Measurements from ENCODE around the gene CNTNAP2. TPM values are rescaled to one million over a fixed set of nuclear protein-coding genes. Genes with fewer than 3 reads are reported as not detected.

The CNTNAP2 gene
- total and polyA plus RNA-seq, 2 of the 8 experiments (the other 6 are each of a cell fraction or from before 2014, with no cell fraction given), result 27.9 to 71.0 TPM

- no peaks in the 10 kb centered on the region for H3K27me3 ChIP-seq (replicated peaks in 1 of 4; ENCODE audit: control insufficient read depth in 3 of 4, extremely low read depth in 1 of 4, insufficient read depth in 3 of 4, low read length in 3 of 4)
- H3K23ac ChIP-seq (ENCODE audit: insufficient read length), result no peak overlapping the region
- no peak overlapping the region for H2AK5ac ChIP-seq (ENCODE audit: low read depth, low read length)
- H3K4ac ChIP-seq (replicated peaks; ENCODE audit: insufficient read length, low read depth, low read length), result no peak overlapping the region
- H3K4me3 ChIP-seq (ENCODE audit: extremely low read depth in 1 of 4, insufficient read depth in 2 of 4, low read depth in 3 of 4, low read length in 4 of 4), result no peak overlapping the region
- H3K36me3 ChIP-seq (ENCODE audit: control insufficient read depth in 2 of 4, insufficient read depth in 4 of 4, low read length in 3 of 4), result no peaks in the 10 kb centered on the region; a peak in 1 of 8 replicates
- no peak overlapping the region; the same call in 1 of the 2 replicates for H2BK12ac ChIP-seq (ENCODE audit: low read depth, low read length)
- H2AFZ ChIP-seq (ENCODE audit: low read length), result no peak overlapping the region
- CTCF ChIA-PET (ENCODE audit: partially characterized antibody), result interaction anchor here (0.6 to 1.9 kb wide), 43 partner anchors 9 to 772 kb away, joined by 3 to 7 read pairs (median 3); no protein-coding TSS in a partner anchor
- H3K9me3 ChIP-seq (ENCODE audit: insufficient read depth in 2 of 2, low read depth in 1 of 2, low read length in 1 of 2), result peaks cover 0 to 13% of the 10 kb centered on the region in 2 experiments; a peak in 3 of 4 replicates
- H3K79me1 ChIP-seq (ENCODE audit: low read depth, low read length), result no peaks in the 10 kb centered on the region
- H3K56ac ChIP-seq (replicated peaks; ENCODE audit: insufficient read length, low read depth, low read length), result no peak overlapping the region
- POLR2A ChIA-PET (ENCODE audit: partially characterized antibody), result interaction anchor here (1.0 kb wide), 1 partner anchor 91 kb away, joined by 3 read pairs; no protein-coding TSS in a partner anchor
- no peak overlapping the region for H4K5ac ChIP-seq (ENCODE audit: insufficient read length, low read depth, low read length)
- H2BK20ac ChIP-seq (ENCODE audit: low read length), result peak overlapping the region; percentile 87; the same call in 1 of the 2 replicates
- no peaks in the 10 kb centered on the region for H3K79me2 ChIP-seq (ENCODE audit: control insufficient read depth in 1 of 2, insufficient read depth in 2 of 2, low read length in 2 of 2)
- H4K8ac ChIP-seq (ENCODE audit: extremely low read depth, insufficient read depth, low read length), result no peak overlapping the region
- no peaks in the 10 kb centered on the region for H4K20me1 ChIP-seq (replicated peaks in 1 of 2; ENCODE audit: control insufficient read depth in 1 of 2, insufficient read depth in 2 of 2, low read length in 2 of 2)
- H3K27ac ChIP-seq (ENCODE audit: low read depth, low read length), result no peak overlapping the region
- H3K4me1 ChIP-seq (replicated peaks in 1 of 4; ENCODE audit: control insufficient read depth in 3 of 4, insufficient read depth in 4 of 4, low read length in 3 of 4), result no peaks in the 10 kb centered on the region
- no peak overlapping the region for H2BK15ac ChIP-seq (ENCODE audit: low read length)
- 76% methylated on average over 6 of the region's 6 CpGs; no CpG with 5 or more reads in 1 of the 2 experiments for WGBS, 2 experiments (ENCODE audit: extremely low coverage in 1 of 2, insufficient coverage in 1 of 2, insufficient read length in 1 of 2, insufficient replicate concordance in 2 of 2, low coverage in 1 of 2, low lambda C conversion rate in 2 of 2, missing lambda C conversion rate in 1 of 2)
- no peak overlapping the region for H2BK120ac ChIP-seq (replicated peaks; ENCODE audit: low read depth, low read length)
- no peaks in the 10 kb centered on the region for H3K23me2 ChIP-seq (ENCODE audit: low read depth, low read length)
- H4K91ac ChIP-seq (replicated peaks; ENCODE audit: insufficient read length, low read length), result no peak overlapping the region
- H3K18ac ChIP-seq (ENCODE audit: extremely low read depth, low read length), result no peak overlapping the region
- H3K14ac ChIP-seq (ENCODE audit: insufficient read length), result no peak overlapping the region
- no peak overlapping the region for H3K4me2 ChIP-seq (ENCODE audit: insufficient read depth in 1 of 2, low read depth in 2 of 2, low read length in 2 of 2)
- FAIRE-seq (peak; percentile 81), DNase-seq (ENCODE audit: low read depth in 1 of 2, low spot score in 2 of 2) (peak; percentile 38 to 57)
- no peak overlapping the region for H2BK5ac ChIP-seq (ENCODE audit: low read depth, low read length)
- H3K9ac ChIP-seq (replicated peaks in 1 of 4; ENCODE audit: extremely low read depth in 1 of 4, low read depth in 3 of 4, low read length in 3 of 4), result no peak overlapping the region
- TF ChIP-seq NRF1 (IDR thresholded peaks at IDR 0.05; ENCODE audit: low read depth, low read length) (no peak), RFX5 (IDR thresholded peaks at IDR 0.05; ENCODE audit: borderline replicate concordance, low read depth, low read length) (no peak), TEAD4 (IDR thresholded peaks at IDR 0.05; ENCODE audit: low read depth, low read length) (peak; percentile 33; the same call in 1 of the 2 replicates), KDM1A (IDR thresholded peaks at IDR 0.05; ENCODE audit: borderline replicate concordance, low read length) (no peak), POU5F1 (IDR thresholded peaks at IDR 0.05; ENCODE audit: low read depth, low read length) (no peak), CEBPB (IDR thresholded peaks at IDR 0.05; ENCODE audit: low read depth, low read length) (peak; percentile 79), NANOG (IDR thresholded peaks at IDR 0.05; ENCODE audit: insufficient read depth, low read depth, low read length, poor library complexity, severe bottlenecking) (no peak), POLR2AphosphoS5 (IDR thresholded peaks at IDR 0.05; ENCODE audit: low read depth, low read length) (no peak), RAD21 (IDR thresholded peaks at IDR 0.05 in 1 of 2, conservative IDR thresholded peaks at IDR 0.05 in 1 of 2; ENCODE audit: low read depth in 2 of 2, low read length in 2 of 2) (peak; percentile 87 to 90), KDM4A (IDR thresholded peaks at IDR 0.05; ENCODE audit: low read depth, low read length, severe bottlenecking) (no peak), RBBP5 (IDR thresholded peaks at IDR 0.05; ENCODE audit: borderline replicate concordance, low read depth, low read length) (no peak)
Observed at GRCh38 chr7:147547252-147547897, 1430.8 kb downstream of the CNTNAP2 start.
